Panc1 (cell line): ENCODE data around the gene DCST1. TPM values are rescaled to one million over a fixed set of nuclear protein-coding genes. Genes with fewer than 3 reads are reported as not detected.

Source experiments
- ATAC-seq: fragments of 200-7000 bp; cut with Tn5 transposase; 2 replicates; pipeline ENCODE4 v1.9.1; 2020; ENCODE audit warnings: mild to moderate bottlenecking, moderate library complexity
- BruUV-seq: library from RNA; stranded (reverse); fragments of 400-500 nt; replicated peaks from 2 replicates; lab custom pipeline; 2021; lab: Mats Ljungman, UMichigan
- CTCF ChIA-PET: fragments of 300-600 bp; sonication (Branson Sonifier 250); formaldehyde crosslinking; loops from one replicate; lab custom pipeline; 2022; ENCODE audit warnings: antibody characterized with exemption; lab: Charles Lee
- POLR2A ChIA-PET: fragments of 300-600 bp; sonication (Branson Sonifier 250); formaldehyde crosslinking; loops from one replicate; lab custom pipeline; 2022; ENCODE audit warnings: antibody characterized with exemption; lab: Charles Lee
- DNase-seq: peaks from one replicate; pipeline ENCODE4 v3.0.0-alpha.2; 2010; ENCODE audit warnings: low read depth, low spot score
- H3K27ac ChIP-seq: 2 replicates; pipeline ENCODE4 v1.5.1; 2011; ENCODE audit warnings: mild to moderate bottlenecking, low read length, inconsistent platforms
- H3K27me3 ChIP-seq: fragments of 200-500 bp; sonication (Bioruptor generic); 2 replicates; pipeline ENCODE4 v1.6.0; 2014; ENCODE audit warnings: low read length, inconsistent platforms; ENCODE audit not compliant: control insufficient read depth, insufficient read depth
- H3K36me3 ChIP-seq: fragments of 200-500 bp; sonication (Bioruptor generic); 2 replicates; pipeline ENCODE4 v1.5.1; 2014; ENCODE audit warnings: inconsistent platforms, mild to moderate bottlenecking, low read length, moderate library complexity; ENCODE audit not compliant: control insufficient read depth, insufficient read depth
- H3K4me1 ChIP-seq: 2 replicates; pipeline ENCODE4 v1.5.1; 2011; ENCODE audit warnings: inconsistent platforms, mild to moderate bottlenecking, low read length, moderate library complexity; ENCODE audit not compliant: control insufficient read depth, insufficient read depth
- H3K4me3 ChIP-seq, 2 experiments: 2 replicates each; pipeline ENCODE4 v1.5.1; 2011 to 2012; ENCODE audit warnings: low read depth in 2 of 2, low read length in 2 of 2, mild to moderate bottlenecking in 2 of 2, inconsistent platforms in 1 of 2, moderate library complexity in 1 of 2
- H3K9me3 ChIP-seq: fragments of 200-500 bp; sonication (Bioruptor generic); 2 replicates; pipeline ENCODE4 v1.5.1; 2014; ENCODE audit warnings: low read depth, mild to moderate bottlenecking, inconsistent platforms, low read length, moderate library complexity; ENCODE audit not compliant: control insufficient read depth, insufficient read depth
- POLR2AphosphoS5 ChIP-seq: IDR thresholded peaks from 2 replicates; pipeline ENCODE4 v1.6.1; 2012; ENCODE audit warnings: mild to moderate bottlenecking, low read depth, low read length, moderate library complexity
- SIN3A ChIP-seq: IDR thresholded peaks from 2 replicates; pipeline ENCODE4 v1.6.1; 2012; ENCODE audit warnings: low read depth, mild to moderate bottlenecking, low read length, moderate library complexity, borderline replicate concordance; ENCODE audit not compliant: insufficient read depth
- TCF7L2 ChIP-seq: IDR thresholded peaks from 2 replicates; pipeline ENCODE4 v1.6.1; 2011; ENCODE audit warnings: mild to moderate bottlenecking, low read depth, low read length, inconsistent platforms
- in situ Hi-C: cut with HindIII; loops from 2 replicates; pipeline ENCODE4 v1.10.0; 2016; ENCODE audit warnings: low sequenced_read_pairs, low pct_unique_long_range_greater_than_20kb
- intact Hi-C: fragments of 100-400 bp; cut with micrococcal nuclease; formaldehyde crosslinking; loops from one replicate; pipeline ENCODE4 v1.10.0; 2022; ENCODE audit not compliant: unreplicated experiment
- total RNA-seq: library from RNA; stranded (reverse); gene quantifications from one replicate; pipeline ENCODE4 v1.2.1, GENCODE V29; 2021; ENCODE audit not compliant: unreplicated experiment
- TF ChIP-seq, protein P1 (sequence below), 2 experiments: IDR thresholded peaks; 2 replicates each; pipeline ENCODE4 v1.6.1; 2011 to 2012; ENCODE audit warnings: low read depth in 2 of 2, control low read depth in 1 of 2, low read length in 1 of 2, mild to moderate bottlenecking in 1 of 2, moderate library complexity in 1 of 2; ENCODE audit not compliant: insufficient read depth in 1 of 2
- TF ChIP-seq, protein P2 (sequence below): fragments of 450-650 bp; IDR thresholded peaks from 2 replicates; pipeline ENCODE4 v1.5.1; 2017; ENCODE audit warnings: mild to moderate bottlenecking

DCST1 gene
- total RNA-seq, 1 experiment from 2014 or later: not detected

DNA sequence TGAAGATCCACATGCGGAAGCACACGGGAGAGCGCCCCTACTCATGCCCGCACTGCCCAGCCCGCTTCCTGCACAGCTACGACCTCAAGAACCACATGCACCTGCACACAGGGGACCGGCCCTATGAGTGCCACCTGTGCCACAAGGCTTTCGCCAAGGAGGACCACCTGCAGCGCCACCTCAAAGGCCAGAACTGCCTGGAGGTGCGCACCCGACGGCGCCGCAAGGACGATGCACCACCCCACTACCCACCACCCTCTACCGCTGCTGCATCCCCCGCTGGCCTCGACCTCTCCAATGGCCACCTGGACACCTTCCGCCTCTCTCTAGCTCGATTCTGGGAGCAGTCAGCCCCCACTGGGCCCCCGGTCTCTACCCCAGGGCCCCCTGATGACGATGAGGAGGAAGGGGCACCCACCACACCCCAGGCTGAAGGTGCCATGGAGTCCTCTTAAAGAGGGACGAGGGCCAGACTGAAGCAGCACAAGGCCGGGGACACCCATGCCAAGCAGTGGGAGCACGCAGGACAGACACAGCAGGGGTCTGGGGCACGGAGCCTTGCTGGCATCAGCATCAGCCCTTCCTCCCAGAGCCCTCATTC lies 17.3 kb upstream of the DCST1 start:
- H3K36me3 ChIP-seq: 0 out of 2 replicates have a peak, but pooled peaks cover 7% of the 10 kb centered on the region
- H3K4me3 ChIP-seq: no peak overlapping the region
- no TSS peak for BruUV-seq
- in situ Hi-C loops: no loop called here
- peaks cover 36% of the 10 kb centered on the region for H3K4me1 ChIP-seq
- DNase-seq (no peak), ATAC-seq (no peak)
- intact Hi-C loops: no loop called here
- ChIA-PET POLR2A (interaction anchor here (1.2 kb wide), 1 partner anchor 45 kb away, joined by 3 read pairs; the partner anchor contains the start of gene SHC1), CTCF (interaction anchor here (1.2 to 1.5 kb wide), 2 partner anchors 43 to 45 kb away, joined by 3 to 5 read pairs; no protein-coding TSS in a partner anchor)
- TF ChIP-seq SIN3A (no peak), TCF7L2 (no peak), POLR2AphosphoS5 (no peak)
- TF ChIP-seq, protein P1, sequence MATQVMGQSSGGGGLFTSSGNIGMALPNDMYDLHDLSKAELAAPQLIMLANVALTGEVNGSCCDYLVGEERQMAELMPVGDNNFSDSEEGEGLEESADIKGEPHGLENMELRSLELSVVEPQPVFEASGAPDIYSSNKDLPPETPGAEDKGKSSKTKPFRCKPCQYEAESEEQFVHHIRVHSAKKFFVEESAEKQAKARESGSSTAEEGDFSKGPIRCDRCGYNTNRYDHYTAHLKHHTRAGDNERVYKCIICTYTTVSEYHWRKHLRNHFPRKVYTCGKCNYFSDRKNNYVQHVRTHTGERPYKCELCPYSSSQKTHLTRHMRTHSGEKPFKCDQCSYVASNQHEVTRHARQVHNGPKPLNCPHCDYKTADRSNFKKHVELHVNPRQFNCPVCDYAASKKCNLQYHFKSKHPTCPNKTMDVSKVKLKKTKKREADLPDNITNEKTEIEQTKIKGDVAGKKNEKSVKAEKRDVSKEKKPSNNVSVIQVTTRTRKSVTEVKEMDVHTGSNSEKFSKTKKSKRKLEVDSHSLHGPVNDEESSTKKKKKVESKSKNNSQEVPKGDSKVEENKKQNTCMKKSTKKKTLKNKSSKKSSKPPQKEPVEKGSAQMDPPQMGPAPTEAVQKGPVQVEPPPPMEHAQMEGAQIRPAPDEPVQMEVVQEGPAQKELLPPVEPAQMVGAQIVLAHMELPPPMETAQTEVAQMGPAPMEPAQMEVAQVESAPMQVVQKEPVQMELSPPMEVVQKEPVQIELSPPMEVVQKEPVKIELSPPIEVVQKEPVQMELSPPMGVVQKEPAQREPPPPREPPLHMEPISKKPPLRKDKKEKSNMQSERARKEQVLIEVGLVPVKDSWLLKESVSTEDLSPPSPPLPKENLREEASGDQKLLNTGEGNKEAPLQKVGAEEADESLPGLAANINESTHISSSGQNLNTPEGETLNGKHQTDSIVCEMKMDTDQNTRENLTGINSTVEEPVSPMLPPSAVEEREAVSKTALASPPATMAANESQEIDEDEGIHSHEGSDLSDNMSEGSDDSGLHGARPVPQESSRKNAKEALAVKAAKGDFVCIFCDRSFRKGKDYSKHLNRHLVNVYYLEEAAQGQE (IDR thresholded peaks at IDR 0.05; ENCODE audit: insufficient read depth in 1 of 2, low read depth in 2 of 2, low read length in 1 of 2): no peak
- TF ChIP-seq, protein P2, sequence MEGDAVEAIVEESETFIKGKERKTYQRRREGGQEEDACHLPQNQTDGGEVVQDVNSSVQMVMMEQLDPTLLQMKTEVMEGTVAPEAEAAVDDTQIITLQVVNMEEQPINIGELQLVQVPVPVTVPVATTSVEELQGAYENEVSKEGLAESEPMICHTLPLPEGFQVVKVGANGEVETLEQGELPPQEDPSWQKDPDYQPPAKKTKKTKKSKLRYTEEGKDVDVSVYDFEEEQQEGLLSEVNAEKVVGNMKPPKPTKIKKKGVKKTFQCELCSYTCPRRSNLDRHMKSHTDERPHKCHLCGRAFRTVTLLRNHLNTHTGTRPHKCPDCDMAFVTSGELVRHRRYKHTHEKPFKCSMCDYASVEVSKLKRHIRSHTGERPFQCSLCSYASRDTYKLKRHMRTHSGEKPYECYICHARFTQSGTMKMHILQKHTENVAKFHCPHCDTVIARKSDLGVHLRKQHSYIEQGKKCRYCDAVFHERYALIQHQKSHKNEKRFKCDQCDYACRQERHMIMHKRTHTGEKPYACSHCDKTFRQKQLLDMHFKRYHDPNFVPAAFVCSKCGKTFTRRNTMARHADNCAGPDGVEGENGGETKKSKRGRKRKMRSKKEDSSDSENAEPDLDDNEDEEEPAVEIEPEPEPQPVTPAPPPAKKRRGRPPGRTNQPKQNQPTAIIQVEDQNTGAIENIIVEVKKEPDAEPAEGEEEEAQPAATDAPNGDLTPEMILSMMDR: no peak
- no peaks in the 10 kb centered on the region for H3K9me3 ChIP-seq
- no peak overlapping the region; the same call in 1 of the 2 replicates for H3K27ac ChIP-seq
- H3K27me3 ChIP-seq: no peaks in the 10 kb centered on the region

DNA sequence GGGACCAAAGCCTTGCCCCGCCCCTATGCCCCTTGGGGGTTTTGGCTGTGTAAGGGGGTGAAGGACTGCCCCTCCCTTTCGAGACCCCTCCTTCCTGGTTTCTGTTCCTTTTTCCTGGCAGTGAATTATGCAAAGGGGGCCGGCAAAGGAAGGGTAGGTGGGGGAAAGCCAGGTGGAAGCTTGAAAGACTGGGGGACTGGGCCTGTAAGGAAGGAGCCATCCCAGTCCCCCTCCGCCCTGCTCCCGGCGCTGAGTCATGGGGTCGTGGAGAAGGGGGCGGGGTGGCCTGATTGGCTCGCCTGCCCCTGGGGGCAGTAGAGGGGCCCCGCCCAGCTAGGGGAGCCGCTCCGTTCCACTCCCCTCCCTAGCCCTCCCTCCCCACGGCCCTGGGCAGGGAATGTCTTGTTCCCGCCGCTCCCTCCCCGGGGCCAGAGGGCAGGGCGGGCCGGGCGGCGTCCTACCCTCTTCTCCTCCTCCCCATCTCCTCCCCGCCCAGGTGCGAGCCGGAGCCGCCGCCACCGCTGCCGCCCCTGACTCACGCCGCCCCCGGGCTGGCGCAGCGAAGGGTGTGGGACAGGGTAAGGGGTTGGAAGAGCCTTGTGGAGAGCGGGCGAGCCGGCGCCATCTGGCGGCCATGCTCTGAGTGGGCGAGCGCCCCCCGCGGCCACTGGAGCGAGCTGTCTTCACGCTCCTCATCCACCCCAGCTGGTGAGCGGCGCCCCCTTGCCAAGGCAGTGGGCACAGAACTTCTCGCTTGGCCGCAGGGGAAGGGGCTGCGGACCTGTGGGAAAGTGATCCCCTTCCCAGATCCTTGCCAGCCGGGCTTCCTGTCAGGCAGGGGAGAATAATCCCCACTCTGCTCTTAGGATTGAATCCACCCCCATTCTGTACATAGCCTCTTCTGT lies 16.3 kb upstream of the DCST1 start:
- no peak for DNase-seq
- no peaks in the 10 kb centered on the region for H3K27me3 ChIP-seq
- in situ Hi-C loops: no loop called here
- no peaks in the 10 kb centered on the region for H3K9me3 ChIP-seq
- 0 out of 2 replicates have a peak, but pooled peaks cover 7% of the 10 kb centered on the region for H3K36me3 ChIP-seq
- ChIA-PET POLR2A (interaction anchor here (0.6 kb wide), 1 partner anchor 15 kb away, joined by 11 read pairs; no protein-coding TSS in a partner anchor), CTCF (interaction anchor here (0.5 to 1.5 kb wide), 12 partner anchors 15 to 204 kb away, joined by 3 to 16 read pairs (median 4); partner anchors contain the start of genes LENEP, SHC1 and ZBTB7B)
- H3K4me1 ChIP-seq: peaks cover 31% of the 10 kb centered on the region
- H3K27ac ChIP-seq: peak overlapping the region; percentile 78
- BruUV-seq: no TSS peak
- peak; percentile 92 for ATAC-seq
- TF ChIP-seq SIN3A: peak; percentile 59; the same call in 1 of the 2 replicates
- peak; percentile 80 for TF ChIP-seq POLR2AphosphoS5
- TF ChIP-seq, protein P2: peak; percentile 100
- TF ChIP-seq, protein P1 (IDR thresholded peaks at IDR 0.05; ENCODE audit: insufficient read depth in 1 of 2, low read depth in 2 of 2, low read length in 1 of 2): 0 out of 4 replicates have a peak, but pooled peaks of 1 of the 2 experiments have one; percentile 40
- no peak for TF ChIP-seq TCF7L2
- H3K4me3 ChIP-seq: peak overlapping the region; percentile 32 to 38
- intact Hi-C loops: no loop called here
